ENCODE measurements around the gene DNAJC16.
A peak's percentile ranks its signal among the peaks of the same experiment; 100 is the strongest.

The DNAJC16 gene

GRCh38 chr1:15617173-15618076 lies 90.8 kb downstream of the DNAJC16 start, which contains the start of gene DDI2:
DDI2 (plus strand) TSS chr1:15617458; CDS start chr1:15617671, 213 bp downstream.
- TF ChIP-seq, protein P1, sequence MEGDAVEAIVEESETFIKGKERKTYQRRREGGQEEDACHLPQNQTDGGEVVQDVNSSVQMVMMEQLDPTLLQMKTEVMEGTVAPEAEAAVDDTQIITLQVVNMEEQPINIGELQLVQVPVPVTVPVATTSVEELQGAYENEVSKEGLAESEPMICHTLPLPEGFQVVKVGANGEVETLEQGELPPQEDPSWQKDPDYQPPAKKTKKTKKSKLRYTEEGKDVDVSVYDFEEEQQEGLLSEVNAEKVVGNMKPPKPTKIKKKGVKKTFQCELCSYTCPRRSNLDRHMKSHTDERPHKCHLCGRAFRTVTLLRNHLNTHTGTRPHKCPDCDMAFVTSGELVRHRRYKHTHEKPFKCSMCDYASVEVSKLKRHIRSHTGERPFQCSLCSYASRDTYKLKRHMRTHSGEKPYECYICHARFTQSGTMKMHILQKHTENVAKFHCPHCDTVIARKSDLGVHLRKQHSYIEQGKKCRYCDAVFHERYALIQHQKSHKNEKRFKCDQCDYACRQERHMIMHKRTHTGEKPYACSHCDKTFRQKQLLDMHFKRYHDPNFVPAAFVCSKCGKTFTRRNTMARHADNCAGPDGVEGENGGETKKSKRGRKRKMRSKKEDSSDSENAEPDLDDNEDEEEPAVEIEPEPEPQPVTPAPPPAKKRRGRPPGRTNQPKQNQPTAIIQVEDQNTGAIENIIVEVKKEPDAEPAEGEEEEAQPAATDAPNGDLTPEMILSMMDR (IDR thresholded peaks at IDR 0.05; ENCODE audit: low read depth, low read length), result no peak
- TF ChIP-seq EZH2phosphoT487 (IDR thresholded peaks at IDR 0.05; ENCODE audit: low read depth), result no peak
- H3K9ac ChIP-seq (ENCODE audit: low read length), result peak within 1 kb of the TSS; percentile 97
- H3K36me3 ChIP-seq (replicated peaks; ENCODE audit: low read depth, low read length), result peaks cover 9% of the 10 kb centered on the region
- H4K20me1 ChIP-seq (ENCODE audit: insufficient read depth, low read length), result peaks cover 39% of the 10 kb centered on the region
- H3K79me2 ChIP-seq (ENCODE audit: low read length), result peaks cover 52% of the 10 kb centered on the region
- no peaks in the 10 kb centered on the region for H3K27me3 ChIP-seq (ENCODE audit: low read depth, low read length)
- H3K9me3 ChIP-seq (ENCODE audit: insufficient read depth, low read length), result no peaks in the 10 kb centered on the region
- H3K4me2 ChIP-seq (ENCODE audit: low read length), result peak within 1 kb of the TSS; percentile 98
- peak within 1 kb of the TSS; percentile 96 for H3K27ac ChIP-seq (ENCODE audit: low read length)
- H3K4me3 ChIP-seq (ENCODE audit: low read length), result peak within 1 kb of the TSS; percentile 97
- H2AFZ ChIP-seq (ENCODE audit: low read depth, low read length), result peak within 1 kb of the TSS; percentile 91
- peaks cover 29% of the 10 kb centered on the region for H3K4me1 ChIP-seq (ENCODE audit: low read length)

GRCh38 chr1:15618077-15618654 lies 91.5 kb downstream of the DNAJC16 start:
- H3K27ac ChIP-seq (ENCODE audit: low read length), result peak overlapping the region; percentile 96
- peaks cover 46% of the 10 kb centered on the region for H4K20me1 ChIP-seq (ENCODE audit: insufficient read depth, low read length)
- H2AFZ ChIP-seq (ENCODE audit: low read depth, low read length), result no peak overlapping the region
- peak overlapping the region; percentile 97 for H3K9ac ChIP-seq (ENCODE audit: low read length)
- no peaks in the 10 kb centered on the region for H3K27me3 ChIP-seq (ENCODE audit: low read depth, low read length)
- peaks cover 59% of the 10 kb centered on the region for H3K79me2 ChIP-seq (ENCODE audit: low read length)
- H3K4me3 ChIP-seq (ENCODE audit: low read length), result peak overlapping the region; percentile 97
- TF ChIP-seq, protein P1 (IDR thresholded peaks at IDR 0.05; ENCODE audit: low read depth, low read length), result no peak
- TF ChIP-seq EZH2phosphoT487 (IDR thresholded peaks at IDR 0.05; ENCODE audit: low read depth), result no peak
- H3K36me3 ChIP-seq (replicated peaks; ENCODE audit: low read depth, low read length), result peaks cover 9% of the 10 kb centered on the region
- H3K4me1 ChIP-seq (ENCODE audit: low read length), result peaks cover 29% of the 10 kb centered on the region
- no peaks in the 10 kb centered on the region for H3K9me3 ChIP-seq (ENCODE audit: insufficient read depth, low read length)
- H3K4me2 ChIP-seq (ENCODE audit: low read length), result peak overlapping the region; percentile 90

DNA sequence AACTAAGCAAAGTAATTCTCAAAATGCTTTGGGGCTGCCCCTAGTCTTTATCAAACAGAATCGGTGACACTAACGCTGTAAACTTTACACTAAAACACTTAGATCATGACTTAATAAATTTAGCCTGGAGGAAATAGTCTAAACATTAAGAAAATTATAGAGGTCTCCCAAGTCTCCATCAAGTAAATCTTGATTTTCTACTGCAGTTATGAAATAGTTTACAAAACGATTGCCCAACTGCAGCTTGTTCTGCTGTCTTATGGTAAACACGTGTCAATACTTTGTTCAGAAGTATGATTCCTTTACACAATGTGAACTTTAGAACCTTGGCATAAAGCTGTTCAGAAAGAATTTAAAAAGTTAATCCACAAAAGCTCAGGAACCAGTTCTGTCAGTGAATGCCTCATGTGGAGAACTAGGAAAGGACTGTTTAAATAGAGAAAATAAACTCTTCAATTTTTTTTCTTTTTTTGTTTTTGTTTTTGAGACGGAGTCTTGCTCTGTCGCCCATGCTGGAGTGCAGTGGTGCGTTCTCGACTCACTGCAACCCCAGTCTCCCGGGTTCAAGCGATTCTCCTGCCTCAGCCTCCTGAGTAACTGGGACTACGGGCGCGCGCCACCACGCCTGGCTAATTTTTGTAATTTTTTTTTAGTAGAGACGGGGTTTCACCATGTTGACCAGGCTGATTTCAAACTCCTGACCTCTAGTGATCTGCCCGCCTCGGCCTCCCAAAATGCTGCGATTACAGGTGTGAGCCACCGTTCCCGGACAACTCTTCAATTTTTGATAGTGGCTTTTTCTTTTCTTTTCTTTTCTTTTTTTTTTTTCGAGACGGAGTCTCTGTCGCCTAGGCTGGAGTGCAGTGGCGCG lies 92.2 kb downstream of the DNAJC16 start:
- Histone ChIP-seq H3K9me3 (ENCODE audit: insufficient read depth, low read length) (no peaks in the 10 kb centered on the region), H3K36me3 (replicated peaks; ENCODE audit: low read depth, low read length) (peaks cover 9% of the 10 kb centered on the region), H3K4me3 (ENCODE audit: low read length) (peak overlapping the region; percentile 97), H2AFZ (ENCODE audit: low read depth, low read length) (no peak overlapping the region), H3K4me2 (ENCODE audit: low read length) (peak overlapping the region; percentile 90), H3K9ac (ENCODE audit: low read length) (peak overlapping the region; percentile 97), H3K27me3 (ENCODE audit: low read depth, low read length) (no peaks in the 10 kb centered on the region), H3K79me2 (ENCODE audit: low read length) (peaks cover 66% of the 10 kb centered on the region), H3K27ac (ENCODE audit: low read length) (peak overlapping the region; percentile 96), H4K20me1 (ENCODE audit: insufficient read depth, low read length) (peaks cover 52% of the 10 kb centered on the region), H3K4me1 (ENCODE audit: low read length) (peaks cover 29% of the 10 kb centered on the region)
- TF ChIP-seq, protein P1 (IDR thresholded peaks at IDR 0.05; ENCODE audit: low read depth, low read length), result no peak
- TF ChIP-seq EZH2phosphoT487 (IDR thresholded peaks at IDR 0.05; ENCODE audit: low read depth), result no peak

Data from OCI-LY3 (cell line).